RWPE1 (cell line): ENCODE results near the gene GAS2.

Source experiments
- CTCF ChIA-PET: fragments of 350-600 bp; sonication (Branson Sonifier 250); formaldehyde crosslinking; extraction: SDS; loops from one replicate; lab custom pipeline; 2021; lab: Yijun Ruan, JAX
- POLR2A ChIA-PET: fragments of 400-600 bp; formaldehyde crosslinking; extraction: SDS; loops from one replicate; lab custom pipeline; 2020; ENCODE audit warnings: antibody characterized with exemption; ENCODE audit not compliant: low non-redundant PET; lab: Yijun Ruan, JAX
- DNase-seq: peaks from one replicate; pipeline ENCODE4 v3.0.0; 2012; ENCODE audit warnings: low spot score
- H3K27ac ChIP-seq: fragments of 450-650 bp; 2 replicates; pipeline ENCODE4 v1.5.1; 2017
- TF ChIP-seq, protein P1 (sequence below): fragments of 450-650 bp; conservative IDR thresholded peaks from 2 replicates; pipeline ENCODE4 v1.5.1; 2017; ENCODE audit warnings: low read depth, mild to moderate bottlenecking

The GAS2 gene

DNA sequence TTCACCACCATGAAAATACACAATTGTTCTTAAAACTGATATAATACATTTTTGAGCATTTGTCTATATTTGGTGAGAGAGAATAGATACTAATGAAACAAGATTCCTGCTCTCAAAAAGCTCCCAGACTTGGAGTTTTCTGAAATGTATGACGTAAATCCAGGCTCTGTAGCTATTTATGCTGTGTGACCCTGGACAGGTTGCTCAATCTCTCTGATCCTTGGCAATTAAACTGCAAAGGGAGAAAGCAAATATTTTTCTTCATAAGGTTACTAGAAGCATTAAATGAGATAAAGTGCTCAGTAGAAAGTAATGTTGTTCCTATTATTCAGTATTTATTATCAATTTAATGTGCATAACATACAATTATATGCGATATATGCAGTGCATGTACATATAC is 120.6 kb downstream of the GAS2 start:
- DNase-seq, result no peak
- CTCF ChIA-PET, result interaction anchor here (0.5 to 1.8 kb wide), 8 partner anchors 12 to 1713 kb away, joined by 3 to 11 read pairs (median 4); no protein-coding TSS in a partner anchor
- POLR2A ChIA-PET, result no interaction called here
- TF ChIP-seq, protein P1, sequence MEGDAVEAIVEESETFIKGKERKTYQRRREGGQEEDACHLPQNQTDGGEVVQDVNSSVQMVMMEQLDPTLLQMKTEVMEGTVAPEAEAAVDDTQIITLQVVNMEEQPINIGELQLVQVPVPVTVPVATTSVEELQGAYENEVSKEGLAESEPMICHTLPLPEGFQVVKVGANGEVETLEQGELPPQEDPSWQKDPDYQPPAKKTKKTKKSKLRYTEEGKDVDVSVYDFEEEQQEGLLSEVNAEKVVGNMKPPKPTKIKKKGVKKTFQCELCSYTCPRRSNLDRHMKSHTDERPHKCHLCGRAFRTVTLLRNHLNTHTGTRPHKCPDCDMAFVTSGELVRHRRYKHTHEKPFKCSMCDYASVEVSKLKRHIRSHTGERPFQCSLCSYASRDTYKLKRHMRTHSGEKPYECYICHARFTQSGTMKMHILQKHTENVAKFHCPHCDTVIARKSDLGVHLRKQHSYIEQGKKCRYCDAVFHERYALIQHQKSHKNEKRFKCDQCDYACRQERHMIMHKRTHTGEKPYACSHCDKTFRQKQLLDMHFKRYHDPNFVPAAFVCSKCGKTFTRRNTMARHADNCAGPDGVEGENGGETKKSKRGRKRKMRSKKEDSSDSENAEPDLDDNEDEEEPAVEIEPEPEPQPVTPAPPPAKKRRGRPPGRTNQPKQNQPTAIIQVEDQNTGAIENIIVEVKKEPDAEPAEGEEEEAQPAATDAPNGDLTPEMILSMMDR, result no peak
- H3K27ac ChIP-seq, result no peak overlapping the region

DNA sequence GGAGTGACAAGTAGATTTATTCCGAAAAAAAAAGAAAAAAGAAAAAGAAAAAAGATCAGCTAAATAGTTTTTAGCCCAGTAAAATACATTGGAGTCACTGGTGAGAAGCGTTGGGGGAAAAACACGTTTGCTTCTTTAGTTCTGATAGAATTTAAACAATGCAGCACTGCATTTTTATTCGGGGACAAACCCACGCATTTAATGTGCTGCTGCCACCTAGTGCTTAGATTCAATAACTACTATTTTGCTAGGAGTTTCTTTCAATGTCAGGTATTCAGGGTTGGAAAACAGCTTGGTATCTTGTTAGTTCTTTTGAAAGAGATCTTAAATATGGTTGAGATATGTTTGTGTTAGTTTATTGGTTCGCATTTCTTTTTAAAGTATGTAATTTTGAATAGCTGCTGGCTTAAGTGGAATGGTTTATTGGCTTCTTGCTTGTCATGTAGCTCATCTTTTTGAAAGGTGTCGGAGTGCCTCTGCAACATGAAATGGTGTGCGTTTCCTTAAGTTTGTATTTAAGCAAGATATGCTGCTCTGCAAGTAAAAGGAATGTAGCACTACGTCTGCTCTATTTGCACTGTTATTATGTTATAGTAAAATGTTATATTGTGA is 121.2 kb downstream of the GAS2 start:
- POLR2A ChIA-PET, result no interaction called here
- CTCF ChIA-PET, result interaction anchor here (0.6 to 1.8 kb wide), 15 partner anchors 12 to 1162 kb away, joined by 3 to 11 read pairs (median 4); no protein-coding TSS in a partner anchor
- peak; percentile 34 for DNase-seq
- TF ChIP-seq, protein P1, result peak; percentile 77
- H3K27ac ChIP-seq, result no peak overlapping the region

DNA sequence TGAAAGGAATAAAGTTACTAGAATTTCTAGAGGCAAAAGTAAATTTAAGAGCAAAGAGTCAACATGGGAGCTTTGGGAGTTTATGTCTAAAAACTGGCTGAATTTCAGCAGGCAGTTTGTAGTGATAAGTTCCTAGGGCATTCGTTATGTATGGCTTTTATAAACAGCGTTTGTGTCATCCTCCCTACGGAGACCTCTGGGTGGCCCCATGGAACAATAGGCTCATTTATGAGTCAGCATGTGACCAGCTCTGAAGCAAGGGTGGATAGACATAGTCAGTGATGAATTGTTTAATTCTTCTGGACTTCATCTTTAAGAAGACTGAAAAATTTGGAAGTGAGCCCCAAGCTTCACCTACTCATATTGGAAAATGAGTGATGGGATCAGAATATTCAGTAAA is 126.1 kb downstream of the GAS2 start:
- DNase-seq, result peak; percentile 16
- POLR2A ChIA-PET, result no interaction called here
- CTCF ChIA-PET, result no interaction called here

DNA sequence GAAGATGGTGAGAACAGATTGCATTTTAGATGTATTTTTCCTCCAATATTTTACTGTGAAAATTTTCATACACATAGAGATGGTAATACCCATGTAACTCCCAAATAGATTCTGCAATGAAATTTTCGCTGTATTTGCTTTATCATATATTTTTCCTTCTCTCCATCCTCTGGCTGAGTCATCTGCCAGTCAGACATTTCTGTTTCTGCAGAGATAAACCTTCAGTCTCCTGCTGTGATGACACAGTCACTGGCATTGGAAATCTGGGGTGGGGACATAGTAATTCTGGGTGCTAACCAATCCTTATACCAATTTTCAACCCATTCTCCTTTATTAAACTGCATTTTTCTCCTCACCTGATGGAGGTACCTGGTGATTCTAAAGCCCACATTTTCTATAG is 129.5 kb downstream of the GAS2 start:
- POLR2A ChIA-PET, result no interaction called here
- TF ChIP-seq, protein P1, result no peak
- CTCF ChIA-PET, result no interaction called here
- no peak overlapping the region for H3K27ac ChIP-seq
- DNase-seq, result no peak

More for the DNA sequence above, 126.1 kb downstream of the GAS2 start:
- TF ChIP-seq, protein P1, result no peak
- H3K27ac ChIP-seq, result no peak overlapping the region

DNA sequence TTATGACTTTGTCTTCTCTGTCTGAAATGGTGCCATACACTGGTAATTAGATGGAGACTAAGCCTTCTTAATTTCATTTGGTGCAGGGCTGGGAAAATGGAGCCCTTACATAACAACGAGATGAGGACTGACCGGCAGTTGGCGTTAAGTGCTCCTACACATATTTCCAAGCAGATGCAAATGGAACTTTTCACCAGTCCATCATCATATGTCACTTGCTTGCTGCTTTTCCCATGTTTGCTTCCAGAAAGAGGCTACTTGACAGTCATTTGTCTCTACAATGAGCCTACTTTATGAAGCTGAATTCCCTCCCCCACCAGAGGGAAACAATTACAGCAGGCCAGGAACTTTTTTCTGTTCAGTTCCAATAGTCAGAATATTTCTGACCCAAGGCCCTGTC is 130.6 kb downstream of the GAS2 start:
- ChIA-PET POLR2A (no interaction called here), CTCF (interaction anchor here (0.9 kb wide), 1 partner anchor 135 kb away, joined by 3 read pairs; no protein-coding TSS in a partner anchor)
- no peak overlapping the region for H3K27ac ChIP-seq
- no peak for DNase-seq
- TF ChIP-seq, protein P1, result no peak

DNA sequence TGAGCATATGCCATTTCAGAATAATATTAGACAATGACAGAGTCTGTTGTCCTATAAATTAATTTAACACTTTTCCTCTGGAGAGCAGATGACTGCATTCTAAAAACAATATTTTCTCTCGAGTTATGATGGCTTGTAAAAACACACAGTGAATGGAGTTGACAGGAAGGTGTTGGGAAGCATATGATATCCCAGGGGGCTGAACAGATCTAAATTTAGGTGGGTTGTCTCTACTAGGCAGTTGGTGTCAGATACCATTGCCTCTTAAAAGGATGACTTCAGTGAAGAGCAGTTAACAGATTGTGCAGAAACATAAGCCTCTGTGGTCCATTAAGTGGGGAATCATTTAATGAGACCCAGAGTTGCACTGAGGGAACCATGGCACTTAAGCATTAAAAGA is 132.5 kb downstream of the GAS2 start:
- DNase-seq, result no peak
- POLR2A ChIA-PET, result no interaction called here
- TF ChIP-seq, protein P1, result no peak
- CTCF ChIA-PET, result no interaction called here
- no peak overlapping the region for H3K27ac ChIP-seq
